DND-41 (cell line): ENCODE data around the gene CNOT2.

Source experiments
- ATAC-seq: fragments of 200-7000 bp; cut with Tn5 transposase; 3 replicates; pipeline ENCODE4 v1.9.1; 2021; ENCODE audit warnings: low read depth; ENCODE audit not compliant: insufficient read depth
- DNase-seq: peaks from one replicate; pipeline ENCODE4 v3.0.0-alpha.2; 2020
- H2AFZ ChIP-seq: 2 replicates; pipeline ENCODE4 v1.6.0; 2012; ENCODE audit warnings: low read depth, low read length
- H3K27ac ChIP-seq: 2 replicates; pipeline ENCODE4 v1.5.1; 2012; ENCODE audit warnings: low read length, inconsistent platforms
- H3K27me3 ChIP-seq: fragments of 200-600 bp; sonication (generic); 2 replicates; pipeline ENCODE4 v1.6.0; 2012; ENCODE audit warnings: low read length, mild to moderate bottlenecking, inconsistent platforms; ENCODE audit not compliant: insufficient read depth, poor library complexity
- H3K36me3 ChIP-seq: 2 replicates; pipeline ENCODE4 v1.5.1; 2012; ENCODE audit warnings: low read length, inconsistent platforms; ENCODE audit not compliant: insufficient read depth
- H3K4me1 ChIP-seq: 2 replicates; pipeline ENCODE4 v1.5.1; 2012; ENCODE audit warnings: mild to moderate bottlenecking, low read length; ENCODE audit not compliant: insufficient read depth
- H3K4me2 ChIP-seq: 2 replicates; pipeline ENCODE4 v1.6.0; 2012; ENCODE audit warnings: mild to moderate bottlenecking, moderate library complexity, low read length, inconsistent platforms; ENCODE audit not compliant: insufficient read depth
- H3K4me3 ChIP-seq, 2 experiments: fragments of 200-600 bp in 1 of 2; shearing (Covaris generic) in 1 of 2; 2 replicates each; pipeline ENCODE4 v1.5.1; 2012 to 2016; ENCODE audit warnings: inconsistent platforms in 2 of 2, low read length in 2 of 2, mild to moderate bottlenecking in 2 of 2, low read depth in 1 of 2, moderate library complexity in 1 of 2
- H3K79me2 ChIP-seq: 2 replicates; pipeline ENCODE4 v1.6.0; 2012; ENCODE audit warnings: low read length, inconsistent platforms; ENCODE audit not compliant: insufficient read depth
- H3K9ac ChIP-seq: 2 replicates; pipeline ENCODE4 v1.6.0; 2012; ENCODE audit warnings: low read depth, mild to moderate bottlenecking, inconsistent platforms, low read length, moderate library complexity
- H3K9me3 ChIP-seq: 2 replicates; pipeline ENCODE4 v1.5.1; 2012; ENCODE audit warnings: low read length, moderate library complexity, mild to moderate bottlenecking, inconsistent platforms; ENCODE audit not compliant: insufficient read depth, severe bottlenecking
- H4K20me1 ChIP-seq: 2 replicates; pipeline ENCODE4 v1.6.0; 2012; ENCODE audit warnings: low read length; ENCODE audit not compliant: insufficient read depth
- EZH2 ChIP-seq: IDR thresholded peaks from 3 replicates; pipeline ENCODE4 v1.6.1; 2012; ENCODE audit warnings: borderline replicate concordance, low read depth, mild to moderate bottlenecking, moderate library complexity, low read length, inconsistent platforms; ENCODE audit not compliant: severe bottlenecking
- TF ChIP-seq, protein P1 (sequence below): IDR thresholded peaks from 2 replicates; pipeline ENCODE4 v1.5.1; 2012; ENCODE audit warnings: borderline replicate concordance, low read length, moderate library complexity, mild to moderate bottlenecking; ENCODE audit not compliant: poor library complexity, severe bottlenecking; ENCODE audit errors: extremely low read depth

The CNOT2 gene

GRCh38 chr12:70355972-70356371 is 112.7 kb downstream of the CNOT2 start:
- Histone ChIP-seq H3K4me2 (no peak overlapping the region), H3K9ac (no peak overlapping the region), H2AFZ (no peak overlapping the region), H4K20me1 (no peaks in the 10 kb centered on the region), H3K27me3 (no peaks in the 10 kb centered on the region), H3K4me3 (no peak overlapping the region), H3K4me1 (no peaks in the 10 kb centered on the region), H3K79me2 (no peaks in the 10 kb centered on the region), H3K9me3 (no peaks in the 10 kb centered on the region), H3K27ac (no peak overlapping the region), H3K36me3 (peaks cover 25% of the 10 kb centered on the region; the same call in 1 of the 2 replicates)
- DNase-seq (no peak), ATAC-seq (no peak)
- no peak for TF ChIP-seq EZH2
- TF ChIP-seq, protein P1, sequence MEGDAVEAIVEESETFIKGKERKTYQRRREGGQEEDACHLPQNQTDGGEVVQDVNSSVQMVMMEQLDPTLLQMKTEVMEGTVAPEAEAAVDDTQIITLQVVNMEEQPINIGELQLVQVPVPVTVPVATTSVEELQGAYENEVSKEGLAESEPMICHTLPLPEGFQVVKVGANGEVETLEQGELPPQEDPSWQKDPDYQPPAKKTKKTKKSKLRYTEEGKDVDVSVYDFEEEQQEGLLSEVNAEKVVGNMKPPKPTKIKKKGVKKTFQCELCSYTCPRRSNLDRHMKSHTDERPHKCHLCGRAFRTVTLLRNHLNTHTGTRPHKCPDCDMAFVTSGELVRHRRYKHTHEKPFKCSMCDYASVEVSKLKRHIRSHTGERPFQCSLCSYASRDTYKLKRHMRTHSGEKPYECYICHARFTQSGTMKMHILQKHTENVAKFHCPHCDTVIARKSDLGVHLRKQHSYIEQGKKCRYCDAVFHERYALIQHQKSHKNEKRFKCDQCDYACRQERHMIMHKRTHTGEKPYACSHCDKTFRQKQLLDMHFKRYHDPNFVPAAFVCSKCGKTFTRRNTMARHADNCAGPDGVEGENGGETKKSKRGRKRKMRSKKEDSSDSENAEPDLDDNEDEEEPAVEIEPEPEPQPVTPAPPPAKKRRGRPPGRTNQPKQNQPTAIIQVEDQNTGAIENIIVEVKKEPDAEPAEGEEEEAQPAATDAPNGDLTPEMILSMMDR, result no peak

GRCh38 chr12:70359458-70360197 is 116.4 kb downstream of the CNOT2 start:
- Histone ChIP-seq H4K20me1 (no peaks in the 10 kb centered on the region), H3K9ac (no peak overlapping the region), H3K9me3 (no peaks in the 10 kb centered on the region), H2AFZ (no peak overlapping the region), H3K27me3 (peaks cover 14% of the 10 kb centered on the region), H3K36me3 (peaks cover 4% of the 10 kb centered on the region; the same call in 1 of the 2 replicates), H3K4me2 (no peak overlapping the region), H3K27ac (no peak overlapping the region), H3K79me2 (no peaks in the 10 kb centered on the region), H3K4me1 (no peaks in the 10 kb centered on the region), H3K4me3 (no peak overlapping the region)
- no peak for ATAC-seq
- TF ChIP-seq, protein P1, result no peak
- TF ChIP-seq EZH2, result no peak
- no peak for DNase-seq

- H2AFZ ChIP-seq, result no peak overlapping the region
- no peaks in the 10 kb centered on the region for H3K9me3 ChIP-seq
- ATAC-seq (no peak), DNase-seq (no peak)
- TF ChIP-seq EZH2, result no peak
- TF ChIP-seq, protein P1, result no peak
- H4K20me1 ChIP-seq, result no peaks in the 10 kb centered on the region
- H3K9ac ChIP-seq, result no peak overlapping the region
- no peaks in the 10 kb centered on the region for H3K79me2 ChIP-seq
- H3K27me3 ChIP-seq, result peaks cover 20% of the 10 kb centered on the region
- no peak overlapping the region for H3K4me3 ChIP-seq
- H3K27ac ChIP-seq, result no peak overlapping the region
- no peak overlapping the region for H3K4me2 ChIP-seq
- H3K36me3 ChIP-seq, result no peaks in the 10 kb centered on the region
- H3K4me1 ChIP-seq, result peaks cover 3% of the 10 kb centered on the region
Observed at GRCh38 chr12:70360218-70360617, 117.0 kb downstream of the CNOT2 start.
